ENCODE data around the gene GSTO1.

GSTO1 gene

DNA sequence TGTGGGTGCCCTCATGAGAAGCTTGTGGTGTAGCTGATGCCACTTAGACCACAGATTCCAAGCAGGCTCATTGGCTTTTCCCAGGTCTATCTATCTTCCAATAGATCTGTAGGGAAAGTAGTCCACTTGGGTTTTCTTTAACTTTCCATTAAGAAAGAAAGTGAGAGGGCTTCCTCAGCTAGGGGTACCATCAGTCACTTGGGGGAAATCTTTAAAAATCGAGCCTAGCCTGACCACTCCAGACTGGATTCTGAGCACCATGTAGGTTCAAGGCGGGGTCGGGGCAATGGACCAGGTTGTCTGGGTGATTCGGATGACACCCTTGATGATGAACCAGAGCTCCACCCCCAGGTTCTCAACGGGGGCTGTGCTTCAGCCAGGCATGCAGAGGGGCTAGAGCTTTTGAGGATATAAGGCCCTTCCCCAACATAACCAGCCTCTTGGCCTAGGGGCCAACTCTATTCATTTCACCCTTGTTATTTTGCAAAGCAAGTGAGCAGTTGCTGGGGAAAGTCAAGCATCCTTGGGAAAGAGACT, 56.6 kb downstream of the GSTO1 start:
- Histone ChIP-seq H3K27ac (ENCODE audit: low read depth, low read length) (no peak overlapping the region), H3K4me1 (ENCODE audit: control insufficient read depth in 1 of 2, insufficient read depth in 2 of 2, low read length in 2 of 2) (peaks cover 8 to 11% of the 10 kb centered on the region in 2 donors), H3K9ac (ENCODE audit: low read depth in 1 of 2, low read length in 2 of 2) (no peak overlapping the region)

DNA sequence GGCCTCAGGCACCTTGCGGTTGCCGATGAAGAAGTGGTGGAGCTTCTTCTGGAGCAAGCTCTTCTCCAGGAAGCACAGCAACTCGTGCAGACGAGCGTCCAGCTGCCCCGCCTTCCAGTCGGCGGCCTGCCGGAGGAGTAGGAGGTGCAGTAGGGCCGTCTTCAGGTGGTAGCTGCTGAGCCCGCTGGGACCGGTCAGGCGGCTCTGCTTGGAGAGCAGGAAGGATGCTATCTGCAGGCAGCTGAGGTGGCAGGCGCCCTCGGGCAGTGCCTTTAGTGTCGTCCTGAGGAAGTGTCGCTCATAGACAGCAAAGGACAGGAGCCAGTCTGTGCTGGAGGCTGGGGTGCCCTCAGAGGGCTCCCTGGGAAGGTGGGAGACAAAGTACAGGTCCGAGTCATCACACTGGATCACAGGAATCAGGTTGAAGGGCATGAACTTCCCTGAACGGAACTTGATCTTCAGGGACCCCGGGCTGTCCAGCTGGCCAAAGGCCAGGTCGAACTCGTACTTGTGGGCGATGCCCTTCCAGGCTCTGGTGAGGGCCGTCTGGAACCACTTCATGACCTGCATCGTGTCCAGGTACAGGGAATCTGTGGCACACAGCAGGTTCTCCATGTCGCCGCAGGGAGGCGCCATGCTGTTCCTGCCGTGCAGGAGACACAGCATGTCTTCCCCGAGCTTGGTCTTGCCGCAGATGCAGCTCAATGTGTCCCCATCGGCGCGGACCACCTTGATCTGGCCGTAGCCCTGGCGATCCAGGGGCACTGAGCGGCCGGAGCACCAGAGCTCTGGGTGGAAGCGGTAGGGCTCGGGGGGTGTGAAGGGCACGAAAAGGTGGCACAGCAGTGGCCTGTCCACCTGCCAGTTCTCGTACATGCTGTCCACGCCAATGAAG, 60.1 kb downstream of the GSTO1 start:
- Histone ChIP-seq H3K27me3 (ENCODE audit: control insufficient read depth in 1 of 2, insufficient read depth in 2 of 2, low read length in 2 of 2) (no peaks in the 10 kb centered on the region), H3K9ac (ENCODE audit: low read depth in 1 of 2, low read length in 2 of 2) (no peak overlapping the region), H3K4me3 (ENCODE audit: low read depth in 1 of 2, low read length in 2 of 2) (no peak overlapping the region), H3K9me3 (ENCODE audit: control insufficient read depth in 1 of 2, low read length in 2 of 2) (no peaks in the 10 kb centered on the region), H3K27ac (ENCODE audit: low read depth, low read length) (no peak overlapping the region), H3K4me1 (ENCODE audit: control insufficient read depth in 1 of 2, insufficient read depth in 2 of 2, low read length in 2 of 2) (peaks cover 3 to 5% of the 10 kb centered on the region in 2 donors), H3K36me3 (ENCODE audit: control insufficient read depth in 1 of 2, insufficient read depth in 2 of 2, low read length in 2 of 2) (peaks cover 21 to 37% of the 10 kb centered on the region in 2 donors)

More for the DNA sequence above, 56.6 kb downstream of the GSTO1 start:
- Histone ChIP-seq H3K36me3 (ENCODE audit: control insufficient read depth in 1 of 2, insufficient read depth in 2 of 2, low read length in 2 of 2) (peaks cover 21 to 37% of the 10 kb centered on the region in 2 donors), H3K4me3 (ENCODE audit: low read depth in 1 of 2, low read length in 2 of 2) (no peak overlapping the region), H3K27me3 (ENCODE audit: control insufficient read depth in 1 of 2, insufficient read depth in 2 of 2, low read length in 2 of 2) (no peaks in the 10 kb centered on the region), H3K9me3 (ENCODE audit: control insufficient read depth in 1 of 2, low read length in 2 of 2) (no peaks in the 10 kb centered on the region)

DNA sequence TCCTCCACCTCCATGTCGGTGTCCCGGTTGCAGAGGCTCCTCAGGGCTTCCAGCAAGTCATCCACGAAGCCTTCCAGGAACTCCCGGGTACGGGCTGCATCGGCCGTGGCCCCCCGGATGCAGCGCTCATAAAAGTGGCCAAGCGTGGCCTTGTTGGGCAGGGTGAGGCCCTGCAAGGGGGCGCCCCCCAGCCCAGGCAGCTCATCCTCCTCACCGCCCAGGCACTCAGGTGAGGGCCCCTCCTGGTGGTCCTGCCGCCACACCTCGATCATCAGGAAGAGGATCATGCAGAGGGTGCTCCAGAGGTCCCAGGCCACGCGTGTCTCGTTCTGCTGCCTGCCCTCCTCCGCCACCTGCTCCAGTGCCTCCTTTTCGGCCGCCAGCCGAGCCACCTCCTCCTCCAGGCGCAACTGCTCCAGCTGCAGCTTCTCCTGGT, 60.8 kb downstream of the GSTO1 start:
- peaks cover 3 to 5% of the 10 kb centered on the region in 2 donors for H3K4me1 ChIP-seq (ENCODE audit: control insufficient read depth in 1 of 2, insufficient read depth in 2 of 2, low read length in 2 of 2)
- no peak overlapping the region for H3K9ac ChIP-seq (ENCODE audit: low read depth in 1 of 2, low read length in 2 of 2)
- H3K36me3 ChIP-seq (ENCODE audit: control insufficient read depth in 1 of 2, insufficient read depth in 2 of 2, low read length in 2 of 2): peaks cover 18 to 37% of the 10 kb centered on the region in 2 donors

DNA sequence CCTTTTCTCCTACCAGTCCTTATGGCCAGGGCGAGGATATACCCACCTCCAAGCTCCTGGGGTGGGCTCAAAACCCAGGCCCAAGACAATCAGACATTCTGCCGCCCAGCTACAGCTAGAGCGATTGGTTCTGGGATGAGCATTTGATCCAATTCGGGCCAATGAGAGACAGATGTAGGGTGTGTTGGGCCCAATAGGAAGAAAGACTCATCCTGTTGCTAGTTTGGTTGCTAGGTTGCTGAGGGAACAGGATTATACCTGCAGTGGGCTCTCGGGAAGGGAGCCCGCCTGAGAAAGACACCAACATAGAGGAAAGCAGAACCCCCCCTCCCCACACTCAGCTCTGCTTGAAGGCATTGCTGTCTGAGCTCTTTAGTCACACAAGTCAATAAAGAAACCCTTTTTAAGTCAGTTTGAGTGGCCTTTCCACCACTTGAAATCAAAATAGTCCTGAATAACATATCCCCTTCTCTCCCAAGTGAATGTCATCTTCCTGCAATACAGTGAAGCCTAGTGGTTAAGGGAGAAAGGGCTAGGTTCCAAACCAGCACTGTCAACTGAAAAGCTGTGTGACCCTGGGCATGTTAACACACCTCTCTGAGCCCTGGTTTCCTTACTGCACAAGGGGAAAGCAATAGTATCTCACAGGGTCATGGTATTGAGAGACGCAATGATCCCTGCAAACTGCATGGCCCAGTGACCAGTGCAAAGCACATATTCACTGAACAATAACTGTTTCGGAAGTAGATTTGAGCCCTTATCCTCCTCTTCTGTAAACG, 61.8 kb downstream of the GSTO1 start:
- Histone ChIP-seq H3K27me3 (ENCODE audit: control insufficient read depth in 1 of 2, insufficient read depth in 2 of 2, low read length in 2 of 2) (no peaks in the 10 kb centered on the region), H3K4me3 (ENCODE audit: low read depth in 1 of 2, low read length in 2 of 2) (no peak overlapping the region), H3K9me3 (ENCODE audit: control insufficient read depth in 1 of 2, low read length in 2 of 2) (no peaks in the 10 kb centered on the region), H3K36me3 (ENCODE audit: control insufficient read depth in 1 of 2, insufficient read depth in 2 of 2, low read length in 2 of 2) (peaks cover 15 to 32% of the 10 kb centered on the region in 2 donors), H3K9ac (ENCODE audit: low read depth in 1 of 2, low read length in 2 of 2) (no peak overlapping the region), H3K27ac (ENCODE audit: low read depth, low read length) (no peak overlapping the region), H3K4me1 (ENCODE audit: control insufficient read depth in 1 of 2, insufficient read depth in 2 of 2, low read length in 2 of 2) (peaks cover 7 to 8% of the 10 kb centered on the region in 2 donors)

More for the DNA sequence above, 60.8 kb downstream of the GSTO1 start:
- no peaks in the 10 kb centered on the region for H3K9me3 ChIP-seq (ENCODE audit: control insufficient read depth in 1 of 2, low read length in 2 of 2)
- no peaks in the 10 kb centered on the region for H3K27me3 ChIP-seq (ENCODE audit: control insufficient read depth in 1 of 2, insufficient read depth in 2 of 2, low read length in 2 of 2)
- no peak overlapping the region for H3K27ac ChIP-seq (ENCODE audit: low read depth, low read length)
- H3K4me3 ChIP-seq (ENCODE audit: low read depth in 1 of 2, low read length in 2 of 2): no peak overlapping the region
